Renal pelvis (tissue), 4 donors: Measurements from ENCODE around the gene TP53TG5. TPM values are rescaled to one million over a fixed set of nuclear protein-coding genes. Genes with fewer than 3 reads are reported as not detected.
"Not testable (repeated sequence)": the region's sequence is repeated elsewhere in the genome, so short reads cannot be mapped to it uniquely, and the experiment has no call there.

Source experiments
- DNase-seq: peaks from one replicate; pipeline ENCODE4 v3.0.0-alpha.2; 2013
- polyA plus RNA-seq, 3 donors: library from polyadenylated mRNA; unstranded; fragments of 120-200 nt; gene quantifications; one replicate each; pipeline ENCODE4 v1.2.1, GENCODE V29; 2013; ENCODE audit not compliant: insufficient read length in 3 of 3

Gene TP53TG5
- polyA plus RNA-seq, 3 donors = 1.3 to 3.0 (median 2.0) TPM

DNA sequence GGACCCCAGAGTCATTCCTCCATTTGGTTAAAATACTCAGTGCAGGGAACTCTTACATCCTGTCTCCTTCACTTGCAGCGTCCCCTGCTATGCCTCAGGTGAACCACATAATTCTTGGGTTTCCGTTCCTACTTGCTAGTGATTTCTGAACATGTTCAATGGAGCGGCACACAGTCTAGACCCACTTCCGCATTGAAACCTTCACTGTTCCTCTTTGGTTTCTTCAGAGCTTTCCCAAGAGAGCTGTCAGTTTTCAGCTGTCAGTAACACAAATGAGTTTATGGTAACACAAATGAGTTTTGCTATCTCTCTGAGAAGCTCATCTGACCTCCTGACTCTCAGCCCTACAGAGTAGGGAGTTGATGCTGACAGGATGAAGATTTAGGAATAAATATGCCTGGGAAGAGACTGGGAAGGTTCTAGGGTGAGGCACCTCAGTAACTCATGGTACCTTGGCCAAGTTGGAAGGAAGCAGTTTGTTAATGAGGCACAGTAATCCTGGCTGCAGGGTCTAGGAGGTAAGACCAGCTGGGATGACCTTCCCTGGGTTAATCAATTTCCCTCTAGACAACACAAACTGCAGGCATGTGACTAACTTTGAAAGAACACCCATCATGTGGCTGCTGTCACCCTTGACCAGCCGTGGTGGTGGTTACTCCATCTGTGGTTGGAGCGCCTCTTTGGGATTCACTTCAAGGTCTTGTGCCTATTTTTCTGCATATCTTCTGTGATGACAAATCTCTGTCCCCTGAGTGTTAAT, 9.7 kb downstream of the TP53TG5 start:
- no peak for DNase-seq

DNA sequence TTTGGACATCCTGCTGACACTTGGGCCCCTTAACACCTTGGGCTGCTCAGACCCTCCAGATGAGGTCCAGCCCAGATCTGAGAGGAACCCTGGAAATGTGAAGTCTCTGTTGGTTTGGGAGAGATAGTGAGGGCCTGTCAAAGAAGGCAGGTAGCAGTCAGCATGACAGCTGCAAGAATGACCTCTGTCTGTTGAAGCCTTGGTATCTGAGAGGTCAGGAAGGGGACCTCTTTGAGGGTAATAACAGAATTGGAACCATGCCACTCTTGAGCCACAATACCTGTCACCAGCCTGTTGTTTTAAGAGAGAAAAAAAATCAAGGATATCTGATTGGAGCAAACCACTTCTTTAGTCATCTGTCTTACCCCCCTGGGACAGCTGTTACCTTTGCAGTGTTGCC, 11.0 kb downstream of the TP53TG5 start:
- no peak for DNase-seq

DNA sequence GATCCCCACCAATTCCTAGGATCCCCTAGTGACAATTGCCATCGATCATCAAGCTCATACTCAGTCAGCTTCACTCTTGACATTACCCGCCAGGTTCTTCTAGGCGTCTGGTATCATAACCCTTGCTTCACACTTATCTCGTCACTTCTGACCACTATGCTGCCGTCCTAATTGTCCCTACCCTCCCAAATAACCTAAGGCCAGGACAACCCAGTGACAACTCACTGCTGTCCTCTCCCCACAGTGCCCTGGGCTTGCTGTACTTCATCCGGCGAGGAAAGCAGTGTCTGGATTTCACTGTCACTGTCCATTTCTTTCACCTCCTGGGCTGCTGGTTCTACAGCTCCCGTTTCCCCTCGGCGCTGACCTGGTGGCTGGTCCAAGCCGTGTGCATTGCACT, 11.5 kb downstream of the TP53TG5 start:
- DNase-seq = no peak

DNA sequence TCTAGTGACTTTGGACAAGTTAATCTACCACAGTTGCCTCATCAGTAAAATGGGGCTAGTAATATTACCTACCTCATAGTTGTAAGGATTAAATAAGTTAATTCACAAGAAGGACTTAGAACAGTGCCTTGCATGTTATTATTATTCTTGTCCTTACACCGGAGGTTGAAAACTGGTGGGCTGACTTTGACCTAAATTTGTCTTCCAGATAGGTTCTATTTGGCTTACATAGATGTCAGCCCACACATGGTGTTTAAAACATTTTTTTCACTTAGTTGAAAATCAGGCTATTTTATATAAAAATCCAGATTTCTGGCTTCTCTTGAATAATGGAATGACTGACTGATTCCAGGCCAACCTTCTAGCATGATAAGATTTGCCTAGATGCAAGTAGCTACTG, 11.9 kb downstream of the TP53TG5 start:
- no peak for DNase-seq

DNA sequence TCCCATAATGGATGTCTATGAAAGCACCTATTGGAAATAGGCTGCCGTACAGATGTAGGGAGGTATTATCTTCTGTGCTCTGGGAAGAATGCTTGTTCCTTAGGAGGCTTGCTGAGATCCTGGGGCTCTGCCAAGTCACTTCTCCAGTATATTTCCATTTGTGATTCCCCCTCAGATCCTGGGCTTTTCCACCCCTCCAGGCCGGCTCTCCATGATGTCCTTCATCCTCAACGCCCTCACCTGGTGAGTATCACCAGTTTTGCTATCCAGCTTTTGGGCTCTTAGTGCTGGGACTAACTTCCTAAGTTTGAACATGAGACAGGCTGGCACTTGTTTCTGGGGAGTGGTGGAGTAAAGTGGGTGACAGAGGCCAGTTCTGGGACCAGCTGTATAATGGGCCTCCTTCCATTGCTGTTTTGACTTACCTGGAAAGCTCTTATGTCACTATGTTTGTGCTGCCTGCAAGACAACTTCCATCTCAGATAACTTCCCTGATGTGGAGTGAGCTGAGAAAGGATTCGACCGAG, 12.6 kb downstream of the TP53TG5 start:
- DNase-seq = no peak

DNA sequence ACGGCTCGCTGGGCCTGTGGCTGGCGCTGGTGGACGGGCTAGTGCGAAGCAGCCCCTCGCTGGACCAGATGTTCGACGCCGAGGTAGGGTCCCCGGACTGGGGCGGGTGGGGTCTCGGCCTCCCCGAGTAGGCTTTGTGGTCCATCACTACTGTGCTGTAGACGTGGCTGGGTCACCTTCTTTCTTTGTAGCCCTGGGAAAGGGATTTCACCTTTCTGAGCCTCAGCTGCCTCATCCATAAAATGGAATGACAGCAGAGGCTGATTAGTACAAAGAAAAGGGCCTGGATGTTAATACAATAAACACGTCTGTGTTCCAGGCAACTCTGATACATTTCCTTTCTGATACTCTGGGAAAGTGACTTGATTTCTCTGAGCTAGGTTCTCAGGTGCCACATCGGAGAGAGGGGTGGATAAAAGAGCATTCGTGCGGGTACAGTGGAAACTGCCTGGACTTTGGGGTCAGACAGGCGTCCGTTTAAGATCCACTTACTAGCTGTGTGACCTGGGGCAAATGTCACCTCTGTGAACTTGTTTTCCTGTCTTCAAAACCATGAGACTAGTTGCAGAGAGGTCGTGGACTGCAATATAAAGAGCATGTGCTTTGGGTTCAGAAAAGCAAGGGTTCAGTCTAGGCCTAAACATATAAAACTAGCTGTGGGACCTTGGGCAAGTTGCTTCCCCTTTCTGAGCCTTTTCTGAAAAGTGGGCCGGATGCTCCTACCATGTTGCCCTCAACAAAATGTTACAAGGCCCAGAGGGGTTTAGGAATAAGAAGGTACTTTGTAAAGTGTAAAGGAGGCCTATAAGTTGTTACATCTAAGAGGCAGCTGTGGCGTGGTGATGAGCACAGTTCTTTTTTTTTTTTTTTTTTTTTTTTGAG, 14.3 kb downstream of the TP53TG5 start:
- no peak for DNase-seq

DNA sequence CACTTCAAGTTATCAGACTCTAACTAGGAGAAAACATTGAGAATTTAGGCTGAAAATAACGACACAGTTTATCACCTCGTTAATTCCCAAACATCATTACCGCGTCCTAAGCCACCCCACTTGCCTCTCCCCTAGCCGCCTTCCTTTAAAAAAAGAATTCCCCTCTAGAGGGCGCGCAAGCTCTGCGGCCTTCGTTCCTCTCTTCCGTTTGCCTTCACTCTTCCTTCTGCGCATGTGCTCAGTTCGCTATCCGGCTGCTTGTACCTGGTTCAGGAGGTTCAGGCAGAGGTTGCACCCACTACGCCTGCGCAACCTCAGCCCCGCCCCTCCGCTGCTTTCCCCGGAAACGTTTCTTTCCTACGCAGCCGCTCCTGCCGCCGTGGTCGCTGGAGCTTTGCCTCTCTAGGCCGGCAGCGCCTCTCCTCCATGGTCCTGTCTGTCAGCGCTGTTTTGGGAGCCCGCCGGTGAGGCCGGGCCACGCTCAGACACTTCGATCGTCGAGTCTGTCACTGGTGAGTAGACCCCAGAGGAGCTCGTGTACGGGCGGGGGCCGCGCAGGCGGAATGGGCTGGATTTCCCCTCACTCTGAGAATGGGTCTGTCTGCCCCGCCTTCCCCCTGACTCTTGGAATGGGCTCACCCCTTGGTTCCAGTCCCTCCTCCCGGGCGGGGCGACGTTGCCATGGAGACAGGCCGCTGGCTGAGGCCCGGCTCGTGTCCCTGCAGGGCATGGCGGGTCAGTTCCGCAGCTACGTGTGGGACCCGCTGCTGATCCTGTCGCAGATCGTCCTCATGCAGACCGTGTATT, 15.1 kb downstream of the TP53TG5 start, which contains the start of gene SYS1:
SYS1 (plus strand) TSS at position 353 of the 807 bp plus-strand sequence; CDS start at position 729, 376 bp downstream.
- DNase-seq = peak; percentile 99

DNA sequence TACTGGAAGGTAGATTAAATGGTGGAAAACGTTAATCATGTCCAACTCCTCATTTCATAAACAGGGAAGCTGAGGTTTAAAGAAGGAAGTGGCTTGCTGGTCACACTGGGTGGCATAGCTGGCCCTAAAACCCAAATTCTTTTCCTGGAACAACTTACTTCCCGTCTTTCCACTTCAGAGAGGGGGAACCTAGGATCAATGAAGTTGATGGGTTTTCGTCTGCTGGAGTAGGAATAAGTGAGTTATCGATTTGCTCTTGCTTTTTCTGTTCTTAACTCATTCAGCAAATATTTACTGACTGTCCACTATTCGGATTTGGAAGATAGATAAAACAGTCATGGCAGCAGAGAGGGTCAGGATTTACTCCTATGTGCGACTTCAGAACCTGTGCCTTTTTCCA, 16.3 kb downstream of the TP53TG5 start:
- DNase-seq = no peak

DNA sequence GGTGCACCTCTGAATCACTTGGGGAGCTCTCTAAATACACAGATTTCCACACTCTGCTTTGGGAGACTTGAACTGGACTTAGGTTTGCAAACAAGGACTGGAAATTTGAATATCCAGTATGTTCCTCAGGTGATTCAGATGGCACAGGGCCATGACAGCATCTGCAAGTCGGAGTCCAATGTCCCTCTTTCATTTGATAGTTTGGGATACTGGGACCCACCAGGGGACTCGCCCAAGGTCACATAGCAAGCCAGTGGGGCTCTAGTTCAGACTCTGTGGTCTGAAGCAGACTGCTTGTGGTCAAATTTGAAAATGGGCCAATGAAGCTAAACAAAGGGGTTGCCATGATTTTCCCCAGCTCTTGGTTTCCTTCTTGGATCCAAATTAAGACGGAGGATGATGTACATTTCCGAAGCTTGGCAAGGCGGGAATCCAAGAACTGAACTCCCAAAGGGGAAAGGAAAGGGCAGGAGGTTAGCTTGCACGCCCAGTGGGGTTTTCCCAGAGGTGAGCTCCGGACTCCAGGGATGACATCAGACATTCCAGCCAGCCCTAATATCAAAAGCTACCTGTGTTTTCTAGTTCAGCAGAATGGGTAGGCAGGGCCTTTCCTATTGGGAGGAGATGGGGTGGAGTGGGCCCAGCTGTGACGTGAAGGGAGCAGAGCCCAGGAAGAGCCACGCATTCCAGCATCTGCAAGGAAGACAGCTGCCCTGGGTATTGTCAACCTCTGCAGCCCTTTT, 18.5 kb downstream of the TP53TG5 start:
- DNase-seq = no peak

DNA sequence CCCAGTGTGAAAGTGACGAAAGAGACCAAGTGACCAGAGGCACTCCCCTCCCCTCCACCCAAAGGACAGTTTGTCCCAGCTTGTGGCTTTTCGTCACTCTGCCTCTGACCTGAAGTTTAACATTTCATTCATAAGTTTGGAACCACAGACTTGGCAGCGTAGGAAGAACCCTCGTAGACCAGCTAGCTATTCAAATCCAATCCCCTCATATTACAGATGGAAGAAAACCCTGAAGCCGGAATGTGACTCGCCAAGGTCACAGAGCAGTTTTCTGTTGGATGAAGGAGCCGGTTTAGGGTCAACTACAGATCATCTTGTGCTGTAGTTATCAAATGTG, 19.1 kb downstream of the TP53TG5 start:
- no peak for DNase-seq

DNA sequence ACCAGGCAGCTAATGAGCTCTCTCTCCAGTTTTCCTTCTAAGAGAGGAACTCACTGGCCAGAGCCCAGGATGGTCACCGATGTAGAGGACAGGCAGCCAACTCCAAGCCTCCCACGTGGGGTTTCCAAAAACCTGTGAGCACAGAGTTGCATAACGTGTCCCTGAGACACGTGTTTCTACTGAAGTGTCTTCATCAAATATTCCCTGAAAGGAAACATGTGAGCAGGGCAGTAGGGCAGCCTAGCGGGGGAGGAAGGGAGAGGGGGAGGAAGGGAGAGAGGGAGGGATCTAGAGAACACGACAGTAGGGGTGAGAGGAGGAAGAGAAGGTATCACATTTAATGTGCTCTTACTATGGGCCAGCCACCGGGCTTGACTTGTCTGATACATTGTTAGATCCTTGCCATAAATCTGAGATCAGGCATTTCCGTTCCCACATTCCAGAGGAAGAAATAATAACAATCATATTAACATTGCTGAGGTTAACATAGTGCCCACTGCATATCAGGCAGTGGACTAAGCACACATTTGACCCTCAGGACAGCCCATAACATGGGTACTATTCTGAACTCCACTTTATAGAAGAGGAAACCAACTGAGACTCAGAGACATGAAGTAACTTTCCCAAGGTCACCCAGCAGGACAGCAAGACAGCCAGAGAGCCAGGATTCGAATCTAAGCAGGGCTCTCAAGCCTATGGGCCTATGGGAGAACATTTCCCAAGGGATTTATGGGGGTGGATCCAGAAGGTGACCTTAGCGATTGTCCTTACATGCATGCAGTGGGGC, 19.6 kb downstream of the TP53TG5 start:
- DNase-seq = no peak

DNA sequence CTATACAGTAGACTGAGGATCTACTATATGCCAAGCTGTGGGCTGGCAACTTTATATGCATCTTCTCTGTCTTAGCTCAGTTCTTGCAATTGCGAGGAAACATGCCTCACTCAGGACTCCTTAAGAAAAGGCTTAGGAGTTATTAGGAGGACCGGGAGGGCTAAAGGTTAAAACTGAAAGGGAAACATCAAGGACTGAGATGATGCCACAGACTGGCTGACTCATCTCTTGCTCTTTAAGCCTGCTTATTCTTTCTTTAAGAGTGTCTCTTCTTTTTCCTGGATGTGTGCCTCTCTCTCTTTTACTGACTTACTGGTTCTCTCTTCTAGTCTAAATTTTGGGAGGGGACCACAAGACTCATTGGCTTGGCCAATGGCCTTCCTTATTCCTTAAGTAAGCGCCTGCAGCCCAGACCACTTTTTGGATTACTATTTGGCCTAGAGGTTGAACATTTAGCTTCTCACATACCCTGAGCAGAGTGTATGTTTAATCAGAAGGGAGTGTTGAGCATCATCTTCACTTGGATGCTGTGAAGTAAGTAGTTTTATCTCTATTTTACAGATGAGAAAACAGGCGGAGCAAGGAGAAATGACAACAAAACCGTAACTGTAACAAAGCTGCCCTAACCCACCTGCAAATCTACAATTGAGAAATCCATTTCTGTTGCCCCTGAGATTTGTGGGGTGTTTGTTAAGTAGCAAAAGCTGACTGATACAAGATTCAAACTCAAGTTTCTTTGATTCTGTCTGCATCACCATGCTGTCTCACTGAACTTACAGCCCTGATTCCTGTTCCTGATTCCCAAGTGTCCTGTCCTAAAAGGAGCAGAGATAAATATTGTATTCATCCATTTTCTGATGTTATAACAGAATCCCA, 22.7 kb downstream of the TP53TG5 start:
- DNase-seq = no peak

DNA sequence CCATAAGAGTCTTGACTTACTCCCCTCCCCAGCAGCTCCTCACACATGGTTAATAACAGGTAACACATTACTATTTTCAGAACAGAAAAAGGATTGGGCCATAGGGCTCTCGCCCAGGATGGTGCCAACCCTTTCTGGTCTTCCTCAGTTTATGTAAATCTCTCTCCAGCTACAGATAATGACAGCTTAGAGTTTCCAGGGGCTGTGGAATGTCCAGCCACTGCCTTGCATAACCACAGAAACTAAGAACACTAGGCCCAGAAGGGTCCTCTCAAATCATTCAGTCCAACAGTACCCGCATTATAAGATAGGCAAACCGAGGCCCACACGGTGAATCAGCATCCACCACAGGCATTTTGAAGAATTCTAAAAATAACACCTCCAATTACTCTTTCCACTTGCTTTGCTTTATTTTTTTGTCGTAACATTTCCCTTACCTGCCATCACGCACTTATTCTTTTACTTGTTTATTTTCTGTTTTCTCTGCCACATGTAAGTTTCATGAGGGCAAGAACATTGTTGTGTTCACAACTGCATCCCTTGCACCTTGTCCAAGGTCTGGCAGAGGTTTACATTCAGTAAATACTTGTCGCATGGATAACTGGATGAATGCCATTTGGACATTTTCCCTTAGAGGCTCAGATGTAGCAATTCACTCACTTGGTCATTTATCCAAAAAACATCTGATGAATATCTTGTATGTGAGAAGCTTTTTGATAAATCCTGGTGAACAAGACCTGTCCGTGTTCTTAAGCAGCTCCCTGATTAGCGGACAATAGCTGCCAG, 23.5 kb downstream of the TP53TG5 start:
- DNase-seq = no peak

DNA sequence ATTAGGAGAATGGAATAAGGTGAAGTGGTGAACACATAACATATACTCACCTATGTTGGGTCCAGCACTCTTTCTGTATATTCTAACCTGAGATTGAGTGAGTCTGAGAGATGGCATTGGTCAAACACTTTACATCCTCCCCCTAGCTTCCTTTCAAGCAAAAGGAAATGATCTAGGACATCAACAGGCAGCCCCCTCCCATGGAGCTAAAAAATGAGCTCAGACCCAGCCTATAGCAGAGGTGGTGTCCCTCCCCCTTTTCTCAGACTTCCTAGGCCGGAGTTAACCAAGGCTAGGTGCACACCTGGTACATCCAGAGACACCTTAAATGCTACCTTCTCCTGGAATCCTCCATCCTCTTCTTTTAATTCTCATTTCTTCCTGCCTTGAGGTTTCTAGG, 24.4 kb downstream of the TP53TG5 start:
- DNase-seq = no peak

DNA sequence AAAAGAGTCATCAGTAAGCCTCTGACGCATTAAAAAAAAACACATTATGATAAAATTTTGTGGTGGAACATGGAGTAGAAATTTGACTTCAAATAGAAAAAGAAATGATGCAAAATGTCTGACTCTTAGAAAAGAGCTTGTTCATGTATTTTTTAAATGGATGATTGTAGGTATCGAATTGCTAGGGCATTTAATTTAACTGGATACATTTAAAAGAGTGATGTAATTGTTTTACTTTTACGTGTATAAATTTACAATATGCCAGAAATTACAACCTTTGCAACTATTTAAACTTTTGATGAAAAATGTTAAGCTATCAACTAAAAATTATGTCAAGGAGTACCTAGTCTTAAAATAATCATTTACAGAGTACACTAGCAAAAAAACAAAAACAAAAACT, 25.4 kb downstream of the TP53TG5 start:
- DNase-seq = no peak

DNA sequence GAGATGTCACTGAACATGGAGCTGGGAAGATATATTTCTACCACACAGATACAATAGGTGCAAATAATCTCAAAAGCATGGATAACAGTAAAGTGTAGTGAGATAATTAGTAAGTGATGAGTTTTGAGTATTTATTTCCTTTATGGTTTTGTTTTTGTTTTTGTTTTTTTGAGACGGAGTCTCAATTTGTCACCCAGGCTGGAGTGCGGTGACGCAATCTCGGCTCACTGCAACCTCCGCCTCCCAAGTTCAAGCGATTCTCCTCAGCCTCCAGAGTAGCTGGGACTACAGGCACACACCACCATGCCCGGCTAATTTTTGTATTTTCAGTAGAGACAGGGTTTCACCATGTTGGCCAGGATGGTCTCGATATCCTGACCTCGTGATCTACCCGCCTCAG, 27.3 kb downstream of the TP53TG5 start:
- DNase-seq = not testable (repeated sequence)

DNA sequence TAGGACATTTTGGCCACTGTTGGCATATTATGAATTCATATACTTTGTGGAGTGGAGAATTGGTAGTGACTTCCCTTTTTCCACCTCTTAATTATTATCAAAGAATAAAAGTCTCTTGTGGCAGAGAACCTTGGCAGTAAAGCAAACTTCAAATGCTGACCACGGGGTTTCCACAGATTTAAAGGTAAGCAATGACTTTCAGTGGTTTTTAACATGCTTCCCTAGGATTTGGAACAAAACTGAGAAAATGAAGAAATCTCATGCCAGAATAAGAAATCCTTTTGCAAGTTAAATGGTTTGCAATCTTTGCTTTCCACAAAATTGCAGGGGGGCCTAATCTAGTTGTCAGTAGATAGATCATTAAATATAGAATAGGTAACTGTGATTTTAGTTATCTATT, 27.9 kb downstream of the TP53TG5 start:
- DNase-seq = no peak

DNA sequence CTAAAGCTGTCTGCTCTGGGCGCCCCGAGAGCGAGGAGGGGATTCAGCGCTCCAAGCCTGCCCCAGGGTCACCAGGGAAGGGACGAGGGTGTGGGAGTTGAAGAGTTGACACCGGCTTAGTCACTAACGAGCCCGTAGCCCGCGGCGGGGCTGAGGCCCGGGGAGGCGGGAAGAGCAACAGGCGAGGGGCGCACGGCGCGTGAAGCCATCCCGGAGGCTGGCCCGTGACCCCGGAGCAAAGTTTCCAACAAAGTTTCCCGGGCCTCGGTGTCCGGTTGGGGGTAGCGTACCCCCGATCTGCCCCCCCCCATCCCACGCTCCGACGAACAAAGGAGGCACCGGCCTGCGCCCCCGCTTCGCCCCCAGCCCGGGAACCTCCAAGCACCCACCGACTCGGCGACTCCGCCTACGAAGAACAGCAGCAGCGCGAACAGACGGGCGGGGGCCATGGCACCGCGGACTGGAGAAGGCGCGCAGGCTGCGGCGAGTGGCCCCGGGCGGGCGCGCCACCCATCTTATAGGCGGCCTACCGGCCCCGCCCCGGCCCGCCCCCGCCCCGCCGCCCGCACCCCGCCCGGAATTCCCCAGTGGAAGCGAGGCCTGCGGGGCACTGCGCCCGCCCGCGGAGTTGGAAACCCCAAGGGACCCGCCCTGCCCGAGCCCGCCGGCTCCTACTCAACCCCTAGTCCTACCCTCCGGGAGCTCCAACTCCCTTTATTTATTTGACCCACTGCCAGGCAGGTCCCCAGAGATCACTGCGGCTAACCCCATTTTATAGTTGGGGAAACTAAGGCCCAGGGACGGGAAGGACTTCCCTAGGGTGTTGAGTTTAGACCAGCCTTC, 30.0 kb downstream of the TP53TG5 start, which contains the start of gene SDC4:
SDC4 (minus strand) TSS at position 489 of the 843 bp plus-strand sequence; CDS start at position 449, 40 bp downstream.
- no peak for DNase-seq
